Trophoblast cell (in vitro differentiated cells and primary cell): ENCODE results near the gene FABP2.

Experiments
- DNase-seq, 2 donors: peaks; one replicate each; pipeline ENCODE4 v3.0.0-alpha.2; 2016
- H2AFZ ChIP-seq: 2 replicates; pipeline ENCODE4 v1.6.1; 2013; ENCODE audit warnings: low read length, moderate library complexity, mild to moderate bottlenecking; ENCODE audit not compliant: insufficient read depth, poor library complexity
- H2AK5ac ChIP-seq: 2 replicates; pipeline ENCODE4 v1.6.1; 2013; ENCODE audit warnings: mild to moderate bottlenecking, low read length
- H2BK120ac ChIP-seq: 2 replicates; pipeline ENCODE4 v1.6.1; 2013; ENCODE audit warnings: low read length, mild to moderate bottlenecking, moderate library complexity; ENCODE audit not compliant: insufficient read depth, poor library complexity
- H2BK12ac ChIP-seq: 2 replicates; pipeline ENCODE4 v1.6.1; 2013; ENCODE audit warnings: mild to moderate bottlenecking, low read length, moderate library complexity
- H2BK5ac ChIP-seq: 2 replicates; pipeline ENCODE4 v1.6.1; 2013; ENCODE audit warnings: low read length, low read depth, moderate library complexity, mild to moderate bottlenecking; ENCODE audit not compliant: poor library complexity
- H3K14ac ChIP-seq: 2 replicates; pipeline ENCODE4 v1.6.1; 2013; ENCODE audit warnings: mild to moderate bottlenecking, low read length
- H3K18ac ChIP-seq: 2 replicates; pipeline ENCODE4 v1.6.1; 2013; ENCODE audit warnings: mild to moderate bottlenecking, low read length
- H3K23ac ChIP-seq: 2 replicates; pipeline ENCODE4 v1.6.1; 2013; ENCODE audit warnings: low read length
- H3K27ac ChIP-seq: 2 replicates; pipeline ENCODE4 v1.5.1; 2013; ENCODE audit warnings: low read depth, mild to moderate bottlenecking, inconsistent platforms, low read length, moderate library complexity
- H3K27me3 ChIP-seq: 2 replicates; pipeline ENCODE4 v1.6.1; 2013; ENCODE audit warnings: inconsistent platforms, mild to moderate bottlenecking, low read length, moderate library complexity; ENCODE audit not compliant: insufficient read depth
- H3K36me3 ChIP-seq, 2 experiments: 1 replicate in 1 of 2; 2 replicates in 1 of 2; pipeline ENCODE4 v1.6.1; 2013; ENCODE audit warnings: low read length in 2 of 2, mild to moderate bottlenecking in 2 of 2, moderate library complexity in 1 of 2; ENCODE audit not compliant: insufficient read depth in 2 of 2, control insufficient read depth in 1 of 2
- H3K4ac ChIP-seq: 2 replicates; pipeline ENCODE4 v1.6.1; 2013; ENCODE audit warnings: low read depth, mild to moderate bottlenecking, low read length, moderate library complexity
- H3K4me1 ChIP-seq, 2 experiments: 1 replicate in 1 of 2; 2 replicates in 1 of 2; pipeline ENCODE4 v1.6.1; 2013; ENCODE audit warnings: low read length in 2 of 2, mild to moderate bottlenecking in 2 of 2, moderate library complexity in 1 of 2; ENCODE audit not compliant: insufficient read depth in 2 of 2, control insufficient read depth in 1 of 2
- H3K4me2 ChIP-seq: 2 replicates; pipeline ENCODE4 v1.6.1; 2013; ENCODE audit warnings: inconsistent platforms, mild to moderate bottlenecking, low read length, moderate library complexity
- H3K4me3 ChIP-seq: 2 replicates; pipeline ENCODE4 v1.5.1; 2013; ENCODE audit warnings: mild to moderate bottlenecking, low read depth, low read length, inconsistent platforms
- H3K79me1 ChIP-seq: one replicate; pipeline ENCODE4 v1.6.1; 2013; ENCODE audit warnings: low read length
- H3K79me2 ChIP-seq: 2 replicates; pipeline ENCODE4 v1.6.1; 2013; ENCODE audit warnings: low read length, mild to moderate bottlenecking; ENCODE audit not compliant: control insufficient read depth, insufficient read depth, poor library complexity
- H3K9ac ChIP-seq: 2 replicates; pipeline ENCODE4 v1.6.1; 2013; ENCODE audit warnings: mild to moderate bottlenecking, low read length
- H3K9me3 ChIP-seq: 2 replicates; pipeline ENCODE4 v1.6.1; 2013; ENCODE audit warnings: low read depth, mild to moderate bottlenecking, control low read depth, inconsistent platforms, low read length; ENCODE audit not compliant: insufficient read depth
- H4K12ac ChIP-seq: 2 replicates; pipeline ENCODE4 v1.6.1; 2013; ENCODE audit warnings: low read depth, mild to moderate bottlenecking, low read length, moderate library complexity
- H4K8ac ChIP-seq: 2 replicates; pipeline ENCODE4 v1.6.1; 2013; ENCODE audit warnings: low read depth, mild to moderate bottlenecking, low read length, moderate library complexity
- H4K91ac ChIP-seq: one replicate; pipeline ENCODE4 v1.6.1; 2013; ENCODE audit warnings: low read depth, mild to moderate bottlenecking, low read length, moderate library complexity
- WGBS: extraction: QIAGEN DNeasy Blood & Tissue Kit; methylation state at CpG from one replicate; pipeline ENCODE4 v1.1.7; 2013; ENCODE audit warnings: missing lambda C conversion rate; ENCODE audit not compliant: insufficient read length, insufficient coverage; ENCODE audit errors: extremely low coverage; 5-methylcytosine and 5-hydroxymethylcytosine counted together

Gene FABP2

GRCh38 chr4:119289313-119289712 lies 32.6 kb downstream of the FABP2 start:
- Histone ChIP-seq H3K18ac (no peak overlapping the region), H3K4me1 (no peaks in the 10 kb centered on the region), H3K4me2 (no peak overlapping the region), H4K8ac (no peak overlapping the region), H2AK5ac (no peak overlapping the region), H4K12ac (no peak overlapping the region), H3K79me1 (no peaks in the 10 kb centered on the region), H2BK120ac (no peak overlapping the region), H2AFZ (no peak overlapping the region), H3K9me3 (no peaks in the 10 kb centered on the region), H4K91ac (no peak overlapping the region), H2BK5ac (no peak overlapping the region), H3K4ac (no peak overlapping the region), H3K36me3 (peaks cover 0 to 8% of the 10 kb centered on the region in 2 experiments), H3K4me3 (no peak overlapping the region), H3K79me2 (no peaks in the 10 kb centered on the region), H3K27me3 (no peaks in the 10 kb centered on the region), H3K23ac (no peak overlapping the region), H3K9ac (no peak overlapping the region), H2BK12ac (no peak overlapping the region), H3K14ac (no peak overlapping the region), H3K27ac (no peak overlapping the region)
- WGBS: no CpG with 5 or more reads among the region's 5 CpGs
- no peak for DNase-seq

- H3K9me3 ChIP-seq: no peaks in the 10 kb centered on the region
- no peak overlapping the region for H2BK12ac ChIP-seq
- no peak overlapping the region for H2BK120ac ChIP-seq
- no peak overlapping the region for H4K91ac ChIP-seq
- H3K27me3 ChIP-seq: no peaks in the 10 kb centered on the region
- no peak overlapping the region for H3K9ac ChIP-seq
- no peak overlapping the region for H3K4me2 ChIP-seq
- H2AFZ ChIP-seq: no peak overlapping the region
- H3K4me3 ChIP-seq: no peak overlapping the region
- peak; percentile 15 to 80 for DNase-seq
- no peak overlapping the region for H4K12ac ChIP-seq
- H3K4me1 ChIP-seq: no peaks in the 10 kb centered on the region
- no peak overlapping the region for H3K27ac ChIP-seq
- H2BK5ac ChIP-seq: no peak overlapping the region
- H3K18ac ChIP-seq: no peak overlapping the region
- H3K36me3 ChIP-seq: no peaks in the 10 kb centered on the region
- H4K8ac ChIP-seq: no peak overlapping the region
- no CpG with 5 or more reads among the region's 3 CpGs for WGBS
- H3K14ac ChIP-seq: no peak overlapping the region
- H2AK5ac ChIP-seq: no peak overlapping the region
- no peaks in the 10 kb centered on the region for H3K79me2 ChIP-seq
- H3K79me1 ChIP-seq: no peaks in the 10 kb centered on the region
- H3K4ac ChIP-seq: no peak overlapping the region
- H3K23ac ChIP-seq: no peak overlapping the region
These were observed 35.4 kb downstream of the FABP2 start for GRCh38 chr4:119286377-119287002.

- no peak overlapping the region for H2BK120ac ChIP-seq
- H3K9me3 ChIP-seq: no peaks in the 10 kb centered on the region
- no peaks in the 10 kb centered on the region for H3K4me1 ChIP-seq
- no peak overlapping the region for H4K12ac ChIP-seq
- H3K27ac ChIP-seq: no peak overlapping the region
- H3K4me3 ChIP-seq: no peak overlapping the region
- DNase-seq: peak in 1 of 2 donors; percentile 21
- H2BK12ac ChIP-seq: no peak overlapping the region
- no peak overlapping the region for H3K23ac ChIP-seq
- H4K91ac ChIP-seq: no peak overlapping the region
- H3K79me1 ChIP-seq: no peaks in the 10 kb centered on the region
- no peak overlapping the region for H3K4ac ChIP-seq
- H3K36me3 ChIP-seq: no peaks in the 10 kb centered on the region
- H2AK5ac ChIP-seq: no peak overlapping the region
- H2AFZ ChIP-seq: no peak overlapping the region
- H2BK5ac ChIP-seq: no peak overlapping the region
- H4K8ac ChIP-seq: no peak overlapping the region
- no peak overlapping the region for H3K9ac ChIP-seq
- no peak overlapping the region for H3K18ac ChIP-seq
- no peaks in the 10 kb centered on the region for H3K27me3 ChIP-seq
- H3K4me2 ChIP-seq: no peak overlapping the region
- H3K79me2 ChIP-seq: no peaks in the 10 kb centered on the region
- no CpG with 5 or more reads among the region's 4 CpGs for WGBS
- no peak overlapping the region for H3K14ac ChIP-seq
These were observed 36.8 kb downstream of the FABP2 start for GRCh38 chr4:119284876-119285780.

GRCh38 chr4:119281393-119281792 lies 40.5 kb downstream of the FABP2 start:
- Histone ChIP-seq H4K8ac (no peak overlapping the region), H2AK5ac (no peak overlapping the region), H2BK12ac (no peak overlapping the region), H3K79me2 (no peaks in the 10 kb centered on the region), H3K18ac (no peak overlapping the region), H3K27ac (no peak overlapping the region), H3K27me3 (no peaks in the 10 kb centered on the region), H3K4me1 (no peaks in the 10 kb centered on the region), H2BK120ac (no peak overlapping the region), H4K12ac (no peak overlapping the region), H3K9me3 (no peaks in the 10 kb centered on the region), H3K36me3 (peaks cover 0 to 1% of the 10 kb centered on the region in 2 experiments), H3K4me2 (no peak overlapping the region), H3K9ac (no peak overlapping the region), H3K14ac (no peak overlapping the region), H3K4ac (no peak overlapping the region), H2AFZ (no peak overlapping the region), H3K23ac (no peak overlapping the region), H3K79me1 (peaks cover 2% of the 10 kb centered on the region), H4K91ac (no peak overlapping the region), H2BK5ac (no peak overlapping the region), H3K4me3 (no peak overlapping the region)
- DNase-seq: no peak
- WGBS: no CpG with 5 or more reads among the region's 2 CpGs
